Parathyroid adenoma (tissue), 2 donors: ENCODE data around the gene STX12.
A peak's percentile ranks its signal among the peaks of the same experiment; 100 is the strongest.

Experiments
- H2AFZ ChIP-seq: fragments of 300-600 bp; sonication (generic); one replicate; pipeline ENCODE4 v1.7.0; 2017; ENCODE audit warnings: antibody characterized with exemption, mild to moderate bottlenecking
- H3K27ac ChIP-seq: fragments of 300-600 bp; sonication (generic); one replicate; pipeline ENCODE4 v1.7.0; 2017
- H3K27me3 ChIP-seq: fragments of 300-600 bp; sonication (generic); one replicate; pipeline ENCODE4 v1.7.0; 2017; ENCODE audit warnings: low read length; ENCODE audit not compliant: control insufficient read depth, insufficient read depth
- H3K36me3 ChIP-seq: fragments of 300-600 bp; sonication (generic); one replicate; pipeline ENCODE4 v1.7.0; 2017; ENCODE audit warnings: low read length; ENCODE audit not compliant: control insufficient read depth, insufficient read depth
- H3K4me1 ChIP-seq: fragments of 300-600 bp; sonication (generic); one replicate; pipeline ENCODE4 v1.7.0; 2017; ENCODE audit warnings: control low read depth
- H3K4me2 ChIP-seq: fragments of 300-600 bp; sonication (generic); one replicate; pipeline ENCODE4 v1.7.0; 2017; ENCODE audit warnings: low read length
- H3K4me3 ChIP-seq: fragments of 300-600 bp; sonication (generic); one replicate; pipeline ENCODE4 v1.7.0; 2017; ENCODE audit warnings: low read depth, low read length
- H3K79me2 ChIP-seq: fragments of 300-600 bp; sonication (generic); one replicate; pipeline ENCODE4 v1.7.0; 2017; ENCODE audit warnings: control low read depth
- H3K9ac ChIP-seq: fragments of 300-600 bp; sonication (generic); one replicate; pipeline ENCODE4 v1.7.0; 2017; ENCODE audit warnings: mild to moderate bottlenecking
- H3K9me3 ChIP-seq: fragments of 300-600 bp; sonication (generic); one replicate; pipeline ENCODE4 v1.7.0; 2017; ENCODE audit warnings: low read length; ENCODE audit not compliant: control insufficient read depth
- TF ChIP-seq, protein P1 (sequence below): fragments of 300-600 bp; sonication (generic); IDR thresholded peaks from one replicate; pipeline ENCODE4 v1.7.0; 2017; ENCODE audit warnings: antibody characterized with exemption, mild to moderate bottlenecking
- donor health status: primary hyperparathyroidism.

STX12 gene

DNA sequence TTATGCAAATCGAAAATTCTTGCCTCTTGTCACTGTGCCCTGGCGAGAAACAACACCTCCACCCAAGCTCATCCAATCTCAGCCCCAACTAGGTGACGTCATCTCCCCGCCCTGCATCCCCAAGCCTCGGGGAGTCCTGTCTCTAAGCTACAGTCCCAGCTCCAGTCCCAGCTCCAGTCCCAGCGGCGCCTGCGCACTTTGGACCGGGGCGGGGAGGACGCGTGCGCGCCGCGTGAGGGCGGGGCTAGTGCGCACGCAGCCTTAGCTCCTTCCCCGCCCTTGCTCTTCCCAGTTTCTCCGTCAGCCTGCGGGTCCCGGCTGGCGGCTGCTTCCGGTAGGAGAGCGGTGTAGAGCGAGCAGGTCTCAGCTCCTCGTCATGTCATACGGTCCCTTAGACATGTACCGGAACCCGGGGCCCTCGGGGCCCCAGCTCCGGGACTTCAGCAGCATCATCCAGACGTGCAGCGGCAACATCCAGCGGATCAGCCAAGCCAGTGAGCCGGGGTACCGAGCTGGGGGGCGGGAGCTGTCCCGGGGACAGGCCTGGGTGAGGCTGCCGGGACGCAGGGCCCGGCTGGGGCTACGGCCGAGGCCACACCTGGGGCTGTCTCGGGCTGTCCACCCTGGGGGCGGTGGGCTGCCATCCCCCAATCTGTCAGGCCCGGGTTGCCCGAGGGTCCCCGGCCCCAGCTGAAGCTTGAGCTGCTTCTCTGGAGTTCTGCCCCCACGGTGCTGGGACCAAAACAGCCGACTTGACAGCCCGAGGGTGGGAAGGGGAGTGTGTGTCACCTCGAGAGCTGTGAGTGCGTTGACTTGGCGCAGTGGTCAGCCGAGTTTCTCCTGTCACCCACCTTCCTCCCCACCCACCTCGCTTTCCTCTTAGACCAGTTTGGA, at the start of gene STX12:
Gene STX12 (plus strand): TSS at position 288 of the 894 bp plus-strand sequence. CDS start 89 bp downstream, at position 377.
- Histone ChIP-seq H3K27me3 (no peaks in the 10 kb centered on the region), H2AFZ (peak within 1 kb of the TSS; percentile 89), H3K4me2 (peak within 1 kb of the TSS; percentile 91), H3K79me2 (peaks cover 8% of the 10 kb centered on the region), H3K9ac (peak within 1 kb of the TSS; percentile 78), H3K36me3 (no peaks in the 10 kb centered on the region), H3K9me3 (no peaks in the 10 kb centered on the region), H3K4me3 (peak within 1 kb of the TSS; percentile 86), H3K4me1 (no peaks in the 10 kb centered on the region), H3K27ac (peak within 1 kb of the TSS; percentile 91)
- TF ChIP-seq, protein P1, sequence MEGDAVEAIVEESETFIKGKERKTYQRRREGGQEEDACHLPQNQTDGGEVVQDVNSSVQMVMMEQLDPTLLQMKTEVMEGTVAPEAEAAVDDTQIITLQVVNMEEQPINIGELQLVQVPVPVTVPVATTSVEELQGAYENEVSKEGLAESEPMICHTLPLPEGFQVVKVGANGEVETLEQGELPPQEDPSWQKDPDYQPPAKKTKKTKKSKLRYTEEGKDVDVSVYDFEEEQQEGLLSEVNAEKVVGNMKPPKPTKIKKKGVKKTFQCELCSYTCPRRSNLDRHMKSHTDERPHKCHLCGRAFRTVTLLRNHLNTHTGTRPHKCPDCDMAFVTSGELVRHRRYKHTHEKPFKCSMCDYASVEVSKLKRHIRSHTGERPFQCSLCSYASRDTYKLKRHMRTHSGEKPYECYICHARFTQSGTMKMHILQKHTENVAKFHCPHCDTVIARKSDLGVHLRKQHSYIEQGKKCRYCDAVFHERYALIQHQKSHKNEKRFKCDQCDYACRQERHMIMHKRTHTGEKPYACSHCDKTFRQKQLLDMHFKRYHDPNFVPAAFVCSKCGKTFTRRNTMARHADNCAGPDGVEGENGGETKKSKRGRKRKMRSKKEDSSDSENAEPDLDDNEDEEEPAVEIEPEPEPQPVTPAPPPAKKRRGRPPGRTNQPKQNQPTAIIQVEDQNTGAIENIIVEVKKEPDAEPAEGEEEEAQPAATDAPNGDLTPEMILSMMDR: no peak

DNA sequence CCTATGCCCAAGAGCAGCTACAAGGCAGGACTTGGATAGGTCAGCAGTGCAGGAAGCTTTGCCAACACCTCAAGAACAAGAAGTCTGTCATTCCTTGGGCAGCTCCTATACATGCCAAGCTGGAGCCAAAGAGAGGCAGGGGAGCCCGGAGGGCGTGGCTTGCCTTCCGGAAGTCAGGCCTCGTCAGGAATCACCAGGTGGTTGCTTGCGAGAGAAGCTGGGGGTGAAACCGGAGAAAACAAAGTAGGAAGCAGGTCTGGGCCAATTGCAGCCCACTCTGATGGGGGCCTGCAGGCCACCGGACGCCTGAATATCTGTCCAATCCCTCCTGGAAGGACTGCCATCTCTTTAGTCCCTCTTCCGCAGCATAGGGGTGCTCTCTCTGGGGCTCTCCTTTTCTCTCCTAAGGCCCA, 48.1 kb upstream of the STX12 start:
- Histone ChIP-seq H3K4me3 (peak overlapping the region; percentile 28), H3K4me1 (no peaks in the 10 kb centered on the region), H3K4me2 (peak overlapping the region; percentile 69), H3K9me3 (no peaks in the 10 kb centered on the region), H3K36me3 (no peaks in the 10 kb centered on the region), H3K27me3 (no peaks in the 10 kb centered on the region), H3K9ac (no peak overlapping the region), H3K27ac (peak overlapping the region; percentile 87), H3K79me2 (no peaks in the 10 kb centered on the region), H2AFZ (peak overlapping the region; percentile 92)
- TF ChIP-seq, protein P1: no peak

DNA sequence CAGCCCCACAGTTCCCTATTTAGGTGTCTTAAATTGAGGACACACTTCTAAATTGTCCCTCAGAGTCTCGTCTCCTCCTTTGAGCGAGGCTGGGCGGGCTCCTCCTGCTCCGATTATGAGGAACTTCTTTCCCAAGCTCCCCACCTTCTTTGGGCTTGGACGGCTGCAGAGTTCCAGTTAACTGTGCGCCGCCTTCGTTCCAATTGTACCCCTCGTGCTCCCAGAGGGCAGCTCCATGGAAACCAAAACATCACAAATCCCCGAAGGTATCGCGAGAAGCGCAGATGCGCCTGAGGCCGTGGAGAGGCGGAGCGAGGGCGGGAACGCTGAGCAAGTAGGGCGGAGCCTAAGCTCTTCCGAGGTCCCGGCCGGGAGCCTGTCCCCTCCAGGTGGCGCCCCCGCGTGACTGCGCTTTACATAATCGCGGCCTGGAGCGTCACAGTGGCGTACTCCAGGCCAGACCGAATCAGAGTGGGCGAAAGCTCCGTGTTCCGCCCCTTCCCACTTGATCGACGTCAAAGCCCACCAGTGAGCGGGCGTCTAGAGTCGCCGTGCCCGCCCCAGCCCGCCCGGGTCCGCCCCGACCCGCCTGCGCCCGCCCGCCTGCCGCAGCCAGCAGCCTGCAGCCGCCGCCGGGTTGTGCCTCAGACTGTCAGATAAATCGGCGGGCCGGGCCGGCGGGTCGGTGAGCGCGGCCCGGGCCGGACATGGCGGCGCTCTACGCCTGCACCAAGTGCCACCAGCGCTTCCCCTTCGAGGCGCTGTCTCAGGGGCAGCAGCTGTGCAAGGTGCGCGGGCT, 47.4 kb upstream of the STX12 start, which contains the start of gene FAM76A:
Gene FAM76A (plus strand): TSS at position 588 of the 799 bp plus-strand sequence. CDS start 120 bp downstream, at position 708.
- H3K36me3 ChIP-seq: no peaks in the 10 kb centered on the region
- H3K4me3 ChIP-seq: peak within 1 kb of the TSS; percentile 91
- peak within 1 kb of the TSS; percentile 96 for H3K4me2 ChIP-seq
- no peaks in the 10 kb centered on the region for H3K27me3 ChIP-seq
- no peaks in the 10 kb centered on the region for H3K9me3 ChIP-seq
- TF ChIP-seq, protein P1: peak; percentile 42
- H3K27ac ChIP-seq: peak within 1 kb of the TSS; percentile 87
- H3K79me2 ChIP-seq: no peaks in the 10 kb centered on the region
- H3K4me1 ChIP-seq: no peaks in the 10 kb centered on the region
- peak within 1 kb of the TSS; percentile 92 for H2AFZ ChIP-seq
- peak within 1 kb of the TSS; percentile 72 for H3K9ac ChIP-seq

DNA sequence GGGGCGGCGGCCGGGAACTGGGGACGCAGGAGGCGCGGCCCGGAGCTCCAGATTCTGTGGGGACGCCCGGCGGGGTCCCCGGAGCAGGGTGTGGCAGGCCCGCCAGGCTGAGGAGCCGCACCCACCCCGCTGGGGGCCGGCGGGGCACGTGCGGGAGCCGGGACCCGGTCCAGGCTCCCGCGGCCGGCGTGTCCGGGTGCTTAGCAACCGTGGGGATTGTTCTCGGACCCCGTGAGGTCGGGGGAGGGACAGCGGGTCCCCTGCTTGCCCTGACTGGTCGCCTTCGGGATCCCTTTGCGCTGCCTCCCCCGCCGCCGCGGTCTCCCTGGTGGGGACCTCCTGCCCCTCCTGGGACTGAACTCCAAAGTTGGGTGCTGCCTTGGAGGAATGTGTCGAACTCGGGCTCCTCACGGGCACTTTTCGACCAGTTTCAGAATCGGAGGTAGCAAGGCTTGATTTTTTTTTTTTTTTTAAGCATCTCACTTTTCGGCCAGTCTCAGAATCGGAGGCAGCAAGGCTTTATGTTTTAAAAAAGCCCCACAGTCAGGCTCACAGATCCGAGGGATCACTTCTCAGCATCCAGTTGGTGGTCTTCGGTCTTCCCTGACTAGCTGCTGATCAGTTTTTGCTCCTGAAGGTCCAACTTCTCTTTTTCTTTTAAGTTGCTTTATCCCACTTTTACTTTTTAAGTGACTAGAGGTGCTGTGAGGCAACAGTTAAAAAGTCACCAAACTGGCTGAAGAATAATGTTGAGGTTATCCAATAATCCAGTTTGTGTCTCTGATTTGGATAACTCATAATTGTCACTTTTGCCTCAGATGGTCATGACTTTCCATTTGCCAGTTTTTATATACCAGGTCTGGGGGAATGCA, 46.6 kb upstream of the STX12 start:
- Histone ChIP-seq H3K27me3 (no peaks in the 10 kb centered on the region), H3K9ac (peak overlapping the region; percentile 72), H3K4me2 (peak overlapping the region; percentile 96), H2AFZ (peak overlapping the region; percentile 91), H3K27ac (peak overlapping the region; percentile 63), H3K36me3 (no peaks in the 10 kb centered on the region), H3K9me3 (no peaks in the 10 kb centered on the region), H3K79me2 (no peaks in the 10 kb centered on the region), H3K4me3 (peak overlapping the region; percentile 91), H3K4me1 (no peaks in the 10 kb centered on the region)
- TF ChIP-seq, protein P1: no peak
